ENCODE results near the gene MOSMO. TPM values are rescaled to one million over a fixed set of nuclear protein-coding genes. Genes with fewer than 3 reads are reported as not detected.

The MOSMO gene
- total and polyA plus RNA-seq, 9 of the 15 experiments (the other 6 are each of a cell fraction or from before 2014, with no cell fraction given) = 1.9 to 13.3 (median 7.7) TPM

- no peak overlapping the region for H3K9ac ChIP-seq (ENCODE audit: insufficient read depth in 1 of 2, low read depth in 2 of 2, low read length in 2 of 2)
- H2AFZ ChIP-seq (ENCODE audit: low read depth, low read length) = no peak overlapping the region
- H3K79me2 ChIP-seq (ENCODE audit: control insufficient read depth, insufficient read depth, low read length) = peaks cover 3% of the 10 kb centered on the region; the same call in 1 of the 3 replicates
- CTCF ChIA-PET (ENCODE audit: low intra/inter-chr PET ratio) = no interaction called here
- intact Hi-C loops (cut with micrococcal nuclease) (no loop called here), in situ Hi-C loops (cut with MboI) (no loop called here)
- no peak overlapping the region for H3K4me2 ChIP-seq (ENCODE audit: insufficient read depth, low read length)
- no peaks in the 10 kb centered on the region for H3K9me1 ChIP-seq (ENCODE audit: control insufficient read depth, insufficient read depth, low read length)
- no TSS peak for BruUV-seq (replicated peaks)
- no peaks in the 10 kb centered on the region for H4K20me1 ChIP-seq (replicated peaks; ENCODE audit: control insufficient read depth, insufficient read depth, low read length)
- H3K4me3 ChIP-seq = no peak overlapping the region
- H3K27ac ChIP-seq (ENCODE audit: extremely low read depth, low read depth, low read length) = no peak overlapping the region
- H3K36me3 ChIP-seq (ENCODE audit: control insufficient read depth, insufficient read depth, low read length) = peaks cover 95% of the 10 kb centered on the region
- H3K4me1 ChIP-seq (replicated peaks in 1 of 2; ENCODE audit: control insufficient read depth in 2 of 2, insufficient read depth in 2 of 2, low read length in 2 of 2) = no peaks in the 10 kb centered on the region
- DNase-seq (ENCODE audit: extremely low read depth in 1 of 4, low spot score in 3 of 4) (no peak), ATAC-seq (no peak), FAIRE-seq (no peak)
- whole genome bisulfite sequencing (ENCODE audit: insufficient coverage, low coverage, missing lambda C conversion rate) = 91% methylated on average over 6 of the region's 6 CpGs
- no peaks in the 10 kb centered on the region for H3K9me3 ChIP-seq (replicated peaks; ENCODE audit: control insufficient read depth, insufficient read depth, low read depth, low read length)
- POLR2A ChIA-PET = interaction anchor here (2.0 kb wide), 1 partner anchor 11 kb away, joined by 4 read pairs; the partner anchor contains the start of gene UQCRC2
- no peaks in the 10 kb centered on the region for H3K27me3 ChIP-seq (ENCODE audit: control insufficient read depth in 2 of 2, insufficient read depth in 2 of 2, low read length in 2 of 2)
- no peak for TF ChIP-seq E2F8 (IDR thresholded peaks at IDR 0.05; ENCODE audit: low read depth, partially characterized antibody)
- TF ChIP-seq GMEB1 (CRISPR knock-in tag; IDR thresholded peaks at IDR 0.05) = no peak
- no peak for TF ChIP-seq CHD7 (IDR thresholded peaks at IDR 0.05; ENCODE audit: low read depth, low read length)
- no peak for TF ChIP-seq ZNF699 (CRISPR knock-in tag; IDR thresholded peaks at IDR 0.05; ENCODE audit: insufficient replicate concordance)
Observed at GRCh38 chr16:21964353-21964752, 43.6 kb upstream of the MOSMO start.
